ENCODE measurements around the gene ZNF263. TPM values are rescaled to one million over a fixed set of nuclear protein-coding genes. Genes with fewer than 3 reads are reported as not detected.

The ZNF263 gene
- total and polyA plus RNA-seq, 8 donors = 18.5 to 54.0 (median 49.6) TPM

GRCh38 chr16:3317315-3317999 is 34.2 kb downstream of the ZNF263 start:
- intact Hi-C loops (cut with DNase I) = no loop called here

DNA sequence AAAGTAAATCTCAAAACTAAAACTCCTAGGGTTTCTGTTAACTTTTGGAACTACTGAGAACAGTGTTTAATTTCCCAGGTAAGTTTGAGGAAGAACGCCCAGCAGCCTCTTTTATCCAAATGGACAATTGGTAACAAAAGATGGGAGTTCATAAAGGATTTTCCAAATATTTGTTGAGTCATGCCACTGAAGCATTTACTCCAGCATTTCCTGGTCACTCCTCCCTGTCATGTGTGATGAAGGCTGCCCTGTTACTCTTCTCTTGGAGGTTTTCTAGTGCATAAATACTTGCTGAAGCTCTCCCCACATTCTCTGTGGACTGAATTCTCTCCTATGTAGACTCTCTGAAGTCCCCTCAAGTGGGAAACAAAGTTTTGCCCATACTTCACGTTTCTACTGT is 38.5 kb downstream of the ZNF263 start:
- no peak for ATAC-seq
- H3K4me1 ChIP-seq = no peaks in the 10 kb centered on the region
- TF ChIP-seq, protein P1, sequence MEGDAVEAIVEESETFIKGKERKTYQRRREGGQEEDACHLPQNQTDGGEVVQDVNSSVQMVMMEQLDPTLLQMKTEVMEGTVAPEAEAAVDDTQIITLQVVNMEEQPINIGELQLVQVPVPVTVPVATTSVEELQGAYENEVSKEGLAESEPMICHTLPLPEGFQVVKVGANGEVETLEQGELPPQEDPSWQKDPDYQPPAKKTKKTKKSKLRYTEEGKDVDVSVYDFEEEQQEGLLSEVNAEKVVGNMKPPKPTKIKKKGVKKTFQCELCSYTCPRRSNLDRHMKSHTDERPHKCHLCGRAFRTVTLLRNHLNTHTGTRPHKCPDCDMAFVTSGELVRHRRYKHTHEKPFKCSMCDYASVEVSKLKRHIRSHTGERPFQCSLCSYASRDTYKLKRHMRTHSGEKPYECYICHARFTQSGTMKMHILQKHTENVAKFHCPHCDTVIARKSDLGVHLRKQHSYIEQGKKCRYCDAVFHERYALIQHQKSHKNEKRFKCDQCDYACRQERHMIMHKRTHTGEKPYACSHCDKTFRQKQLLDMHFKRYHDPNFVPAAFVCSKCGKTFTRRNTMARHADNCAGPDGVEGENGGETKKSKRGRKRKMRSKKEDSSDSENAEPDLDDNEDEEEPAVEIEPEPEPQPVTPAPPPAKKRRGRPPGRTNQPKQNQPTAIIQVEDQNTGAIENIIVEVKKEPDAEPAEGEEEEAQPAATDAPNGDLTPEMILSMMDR (IDR thresholded peaks at IDR 0.05) = no peak
- H3K27me3 ChIP-seq = no peaks in the 10 kb centered on the region
- DNase-seq = no peak
- H3K4me3 ChIP-seq = no peak overlapping the region
- H3K36me3 ChIP-seq = peaks cover 0 to 24% of the 10 kb centered on the region in 2 donors
- H3K9me3 ChIP-seq = peaks cover 11 to 92% of the 10 kb centered on the region in 2 donors
- intact Hi-C loops (cut with DNase I) = no loop called here
- H3K27ac ChIP-seq = no peak overlapping the region

More at GRCh38 chr16:3317315-3317999, 34.2 kb downstream of the ZNF263 start:
- H3K27ac ChIP-seq = no peak overlapping the region
- no peak overlapping the region for H3K4me3 ChIP-seq
- H3K27me3 ChIP-seq = no peaks in the 10 kb centered on the region
- TF ChIP-seq, protein P1 (IDR thresholded peaks at IDR 0.05) = no peak
- no peak for ATAC-seq
- DNase-seq = no peak
- H3K4me1 ChIP-seq = no peaks in the 10 kb centered on the region
- peaks cover 23 to 100% of the 10 kb centered on the region in 2 donors for H3K9me3 ChIP-seq
- peaks cover 0 to 67% of the 10 kb centered on the region in 2 donors for H3K36me3 ChIP-seq

GRCh38 chr16:3327514-3327913 is 44.2 kb downstream of the ZNF263 start:
- intact Hi-C loops (cut with DNase I) = no loop called here
- Histone ChIP-seq H3K4me3 (no peak overlapping the region), H3K9me3 (peaks cover 0 to 50% of the 10 kb centered on the region in 2 donors), H3K36me3 (no peaks in the 10 kb centered on the region), H3K4me1 (no peaks in the 10 kb centered on the region), H3K27ac (no peak overlapping the region), H3K27me3 (no peaks in the 10 kb centered on the region)
- ATAC-seq = no peak
- TF ChIP-seq, protein P1 (IDR thresholded peaks at IDR 0.05) = no peak
- DNase-seq = no peak

DNA sequence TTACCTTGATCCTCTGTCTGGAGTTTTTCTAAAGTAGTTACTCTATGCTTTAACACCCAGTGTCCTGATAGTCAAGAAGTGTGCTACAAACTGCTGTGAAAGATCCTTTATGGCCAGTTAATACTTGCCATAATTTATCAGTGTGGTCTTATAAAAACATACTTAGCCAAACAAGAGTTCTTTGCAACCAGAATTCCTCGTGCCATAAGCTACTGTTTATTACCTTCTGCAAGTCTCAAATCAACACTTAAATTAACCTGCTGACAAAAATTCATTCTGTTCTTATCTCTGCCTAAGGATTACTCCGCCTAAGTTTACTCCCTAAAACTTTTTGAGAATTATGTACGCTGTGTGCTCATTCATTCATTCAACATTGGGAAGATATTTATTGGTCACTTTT is 44.8 kb downstream of the ZNF263 start:
- ATAC-seq (no peak), DNase-seq (no peak)
- peaks cover 0 to 46% of the 10 kb centered on the region in 2 donors for H3K9me3 ChIP-seq

DNA sequence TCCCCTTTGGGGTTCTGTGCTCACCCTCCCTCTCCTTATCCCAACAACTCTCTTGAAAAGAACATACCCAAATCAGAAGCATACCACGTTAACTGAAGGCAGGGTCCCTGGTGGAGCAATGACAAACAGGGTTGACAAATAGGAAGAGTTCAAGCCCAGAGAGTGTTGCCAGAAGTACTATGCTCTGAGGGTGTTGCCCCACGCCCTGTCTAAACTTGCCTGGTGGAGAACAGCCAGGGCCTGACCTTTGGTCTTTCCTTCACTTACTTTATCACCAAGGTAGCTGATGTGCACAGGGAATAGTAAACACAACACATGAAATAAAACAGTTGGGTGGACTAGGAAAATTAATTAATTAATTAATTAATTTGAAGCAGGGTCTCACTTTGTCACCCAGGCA is 45.4 kb downstream of the ZNF263 start:
- no peak for DNase-seq
- intact Hi-C loops (cut with DNase I) = no loop called here
- Histone ChIP-seq H3K36me3 (no peaks in the 10 kb centered on the region), H3K4me3 (no peak overlapping the region), H3K27me3 (no peaks in the 10 kb centered on the region), H3K4me1 (no peaks in the 10 kb centered on the region), H3K9me3 (peaks cover 0 to 46% of the 10 kb centered on the region in 2 donors), H3K27ac (no peak overlapping the region)
- TF ChIP-seq, protein P1 (IDR thresholded peaks at IDR 0.05) = no peak
- ATAC-seq = no peak

More for the DNA sequence above, 44.8 kb downstream of the ZNF263 start:
- intact Hi-C loops (cut with DNase I) = no loop called here
- no peaks in the 10 kb centered on the region for H3K4me1 ChIP-seq
- H3K27ac ChIP-seq = no peak overlapping the region
- H3K36me3 ChIP-seq = no peaks in the 10 kb centered on the region
- no peaks in the 10 kb centered on the region for H3K27me3 ChIP-seq
- TF ChIP-seq, protein P1 (IDR thresholded peaks at IDR 0.05) = no peak
- H3K4me3 ChIP-seq = no peak overlapping the region

Other genes starting within 250 kb of the ZNF263 start
- 10 to 100 TPM; 10.8 to 18.1 TPM for gene BICDL2, start 246.5 kb upstream of the ZNF263 start, total RNA-seq
- 1 to 10 TPM; 2.5 to 5.5 (median 3.2) TPM for gene BICDL2, start 246.5 kb upstream of the ZNF263 start, polyA plus RNA-seq (ENCODE audit: insufficient read length in 6 of 6)
- gene MMP25, start 236.9 kb upstream of the ZNF263 start, total RNA-seq = 10 to 100 TPM in 1 of 2 donors, 1 to 10 TPM in 1; 2.4 to 91.9 TPM
- 1 to 10 TPM; 1.8 to 3.5 (median 2.2) TPM for gene MMP25, start 236.9 kb upstream of the ZNF263 start, polyA plus RNA-seq (ENCODE audit: insufficient read length in 6 of 6)
- gene IL32, start 217.9 kb upstream of the ZNF263 start, total RNA-seq = 100 to 1,000 TPM; 132 to 310 TPM
- 10 to 100 TPM; 59.4 to 86.9 (median 64.9) TPM for gene IL32, start 217.9 kb upstream of the ZNF263 start, polyA plus RNA-seq (ENCODE audit: insufficient read length in 6 of 6)
- gene ZSCAN10, start 184.2 kb upstream of the ZNF263 start, total RNA-seq = not detected
- gene ZSCAN10, start 184.2 kb upstream of the ZNF263 start, polyA plus RNA-seq (ENCODE audit: insufficient read length in 6 of 6) = under 1 TPM in 1 of 6 donors, not detected in 5; 0.13 TPM
- 10 to 100 TPM in 1 of 2 donors, 1 to 10 TPM in 1; 9.7 to 11.8 TPM for gene ZNF205, start 170.9 kb upstream of the ZNF263 start, total RNA-seq
- 10 to 100 TPM; 13.3 to 17.6 (median 17.1) TPM for gene ZNF205, start 170.9 kb upstream of the ZNF263 start, polyA plus RNA-seq (ENCODE audit: insufficient read length in 6 of 6)
- gene ZNF213, start 148.5 kb upstream of the ZNF263 start, total RNA-seq = 10 to 100 TPM in 1 of 2 donors, 1 to 10 TPM in 1; 8.4 to 12.0 TPM
- gene ZNF213, start 148.5 kb upstream of the ZNF263 start, polyA plus RNA-seq (ENCODE audit: insufficient read length in 6 of 6) = 10 to 100 TPM; 11.5 to 17.8 (median 14.0) TPM
- not detected for gene OR1F1, start 95.3 kb upstream of the ZNF263 start, total RNA-seq
- not detected for gene OR1F1, start 95.3 kb upstream of the ZNF263 start, polyA plus RNA-seq (ENCODE audit: insufficient read length in 6 of 6)
- 10 to 100 TPM in 1 of 2 donors, 1 to 10 TPM in 1; 6.7 to 10.5 TPM for gene ZNF200, start 48.3 kb upstream of the ZNF263 start, total RNA-seq
- 10 to 100 TPM; 12.3 to 15.0 (median 13.1) TPM for gene ZNF200, start 48.3 kb upstream of the ZNF263 start, polyA plus RNA-seq (ENCODE audit: insufficient read length in 6 of 6)
- 10 to 100 TPM in 1 of 2 donors, 1 to 10 TPM in 1; 2.4 to 21.4 TPM for gene MEFV, start 26.9 kb upstream of the ZNF263 start, total RNA-seq
- gene MEFV, start 26.9 kb upstream of the ZNF263 start, polyA plus RNA-seq (ENCODE audit: insufficient read length in 6 of 6) = under 1 TPM; 0.43 to 0.98 (median 0.58) TPM
- gene TIGD7, start 21.9 kb downstream of the ZNF263 start, total RNA-seq = 1 to 10 TPM; 3.4 to 6.3 TPM
- 10 to 100 TPM; 11.2 to 14.8 (median 12.5) TPM for gene TIGD7, start 21.9 kb downstream of the ZNF263 start, polyA plus RNA-seq (ENCODE audit: insufficient read length in 6 of 6)
- gene ZNF75A, start 22.0 kb downstream of the ZNF263 start, total RNA-seq = 10 to 100 TPM; 20.3 to 26.8 TPM
- gene ZNF75A, start 22.0 kb downstream of the ZNF263 start, polyA plus RNA-seq (ENCODE audit: insufficient read length in 6 of 6) = 10 to 100 TPM; 50.6 to 65.3 (median 53.0) TPM
- gene OR2C1, start 72.4 kb downstream of the ZNF263 start, total RNA-seq = not detected
- under 1 TPM; 0.20 to 0.96 (median 0.55) TPM for gene OR2C1, start 72.4 kb downstream of the ZNF263 start, polyA plus RNA-seq (ENCODE audit: insufficient read length in 6 of 6)
- gene ZSCAN32, start 117.5 kb downstream of the ZNF263 start, total RNA-seq = 10 to 100 TPM in 1 of 2 donors, 1 to 10 TPM in 1; 9.4 to 12.0 TPM
- gene ZSCAN32, start 117.5 kb downstream of the ZNF263 start, polyA plus RNA-seq (ENCODE audit: insufficient read length in 6 of 6) = 10 to 100 TPM; 18.5 to 23.9 (median 20.6) TPM
- gene ZNF174, start 117.7 kb downstream of the ZNF263 start, total RNA-seq = 1 to 10 TPM; 8.1 to 9.2 TPM
- gene ZNF174, start 117.7 kb downstream of the ZNF263 start, polyA plus RNA-seq (ENCODE audit: insufficient read length in 6 of 6) = 10 to 100 TPM; 12.3 to 15.1 (median 14.0) TPM
- 1 to 10 TPM; 3.2 to 4.1 TPM for gene ZNF597, start 160.0 kb downstream of the ZNF263 start, total RNA-seq
- 1 to 10 TPM; 4.0 to 4.8 (median 4.2) TPM for gene ZNF597, start 160.0 kb downstream of the ZNF263 start, polyA plus RNA-seq (ENCODE audit: insufficient read length in 6 of 6)
- 10 to 100 TPM; 47.8 to 49.4 TPM for gene NAA60, start 160.2 kb downstream of the ZNF263 start, total RNA-seq
- gene NAA60, start 160.2 kb downstream of the ZNF263 start, polyA plus RNA-seq (ENCODE audit: insufficient read length in 6 of 6) = 10 to 100 TPM; 35.9 to 54.6 (median 45.5) TPM
- not detected for gene C16orf90, start 212.0 kb downstream of the ZNF263 start, total RNA-seq
- gene C16orf90, start 212.0 kb downstream of the ZNF263 start, polyA plus RNA-seq (ENCODE audit: insufficient read length in 6 of 6) = under 1 TPM in 1 of 6 donors, not detected in 5; 0.15 TPM
- 10 to 100 TPM; 21.6 to 27.3 TPM for gene CLUAP1, start 217.5 kb downstream of the ZNF263 start, total RNA-seq
- 10 to 100 TPM; 38.7 to 57.4 (median 53.3) TPM for gene CLUAP1, start 217.5 kb downstream of the ZNF263 start, polyA plus RNA-seq (ENCODE audit: insufficient read length in 6 of 6)